Coronary artery (tissue), 2 donors: ENCODE results near the gene RAB41.
"Not testable (repeated sequence)": the region's sequence is repeated elsewhere in the genome, so short reads cannot be mapped to it uniquely, and the experiment has no call there.

Source experiments
- DNase-seq: peaks from one replicate; pipeline ENCODE4 v3.0.0-alpha.2; 2017; ENCODE audit warnings: low spot score
- H3K27ac ChIP-seq, 2 donors: fragments of 200-600 bp; sonication (generic); one replicate each; pipeline ENCODE4 v1.5.1; 2016 to 2019
- H3K4me3 ChIP-seq: fragments of 200-600 bp; sonication (generic); 2 replicates; pipeline ENCODE4 v1.5.1; 2016; ENCODE audit warnings: mild to moderate bottlenecking, moderate library complexity
- TF ChIP-seq, protein P1 (sequence below): fragments of 200-600 bp; sonication (generic); IDR thresholded peaks from one replicate; pipeline ENCODE4 v1.5.1; 2019; ENCODE audit warnings: antibody characterized with exemption

RAB41 gene

DNA sequence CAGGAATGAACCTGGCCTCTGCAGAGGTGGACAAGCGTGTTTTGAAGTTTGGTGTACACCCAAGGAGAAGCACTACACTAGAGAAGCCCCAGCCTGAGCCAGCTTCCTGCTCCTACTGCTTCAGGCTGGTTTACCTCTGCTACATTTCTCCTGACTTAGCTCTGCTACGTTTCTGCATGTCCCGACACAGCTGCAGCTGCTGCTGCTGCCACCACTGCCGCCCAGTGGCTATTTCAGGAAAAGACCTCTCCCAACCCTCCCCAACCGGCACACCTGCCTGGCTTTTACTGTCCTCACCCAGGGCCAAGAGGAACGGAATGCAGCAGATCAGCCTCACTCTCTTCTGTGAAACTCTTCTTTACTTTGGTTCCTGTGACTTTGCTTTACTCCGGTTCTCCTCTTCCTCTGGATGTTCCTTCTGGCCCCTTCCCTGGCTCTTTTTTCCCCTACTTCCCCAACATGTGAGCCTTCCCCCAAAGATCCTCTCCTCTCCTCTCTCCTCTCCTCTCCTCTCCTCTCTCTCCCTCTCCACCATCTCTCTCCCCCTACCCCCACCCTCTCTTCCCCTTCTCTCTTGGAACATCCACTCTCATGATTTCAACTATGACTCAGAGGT lies 18.9 kb upstream of the RAB41 start:
- Histone ChIP-seq H3K27ac (no peak overlapping the region), H3K4me3 (no peak overlapping the region)
- DNase-seq: no peak
- TF ChIP-seq, protein P1, sequence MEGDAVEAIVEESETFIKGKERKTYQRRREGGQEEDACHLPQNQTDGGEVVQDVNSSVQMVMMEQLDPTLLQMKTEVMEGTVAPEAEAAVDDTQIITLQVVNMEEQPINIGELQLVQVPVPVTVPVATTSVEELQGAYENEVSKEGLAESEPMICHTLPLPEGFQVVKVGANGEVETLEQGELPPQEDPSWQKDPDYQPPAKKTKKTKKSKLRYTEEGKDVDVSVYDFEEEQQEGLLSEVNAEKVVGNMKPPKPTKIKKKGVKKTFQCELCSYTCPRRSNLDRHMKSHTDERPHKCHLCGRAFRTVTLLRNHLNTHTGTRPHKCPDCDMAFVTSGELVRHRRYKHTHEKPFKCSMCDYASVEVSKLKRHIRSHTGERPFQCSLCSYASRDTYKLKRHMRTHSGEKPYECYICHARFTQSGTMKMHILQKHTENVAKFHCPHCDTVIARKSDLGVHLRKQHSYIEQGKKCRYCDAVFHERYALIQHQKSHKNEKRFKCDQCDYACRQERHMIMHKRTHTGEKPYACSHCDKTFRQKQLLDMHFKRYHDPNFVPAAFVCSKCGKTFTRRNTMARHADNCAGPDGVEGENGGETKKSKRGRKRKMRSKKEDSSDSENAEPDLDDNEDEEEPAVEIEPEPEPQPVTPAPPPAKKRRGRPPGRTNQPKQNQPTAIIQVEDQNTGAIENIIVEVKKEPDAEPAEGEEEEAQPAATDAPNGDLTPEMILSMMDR: no peak

DNA sequence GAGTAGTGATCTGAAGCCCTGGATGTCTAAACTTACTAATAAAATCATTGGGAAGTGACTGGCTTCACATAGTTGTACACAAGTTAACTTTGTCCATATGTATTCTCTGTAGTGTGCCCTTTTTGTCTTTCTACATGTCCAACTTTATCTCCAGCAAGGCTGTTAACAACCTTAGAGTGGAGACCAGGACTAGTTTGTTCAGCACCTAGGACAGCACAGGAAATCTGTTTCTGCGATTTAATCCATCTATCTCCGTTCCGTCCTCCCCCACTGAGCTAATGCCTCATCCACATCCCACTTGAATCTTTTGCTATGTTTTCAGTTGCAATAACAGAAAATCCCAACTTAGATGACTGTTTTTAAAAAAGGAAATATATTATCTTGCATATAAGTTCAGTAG lies 17.2 kb upstream of the RAB41 start:
- no peak for DNase-seq
- TF ChIP-seq, protein P1: no peak
- no peak overlapping the region for H3K27ac ChIP-seq
- no peak overlapping the region for H3K4me3 ChIP-seq

- TF ChIP-seq, protein P1: no peak
- H3K4me3 ChIP-seq: no peak within 1 kb of the TSS
- no peak within 1 kb of the TSS for H3K27ac ChIP-seq
- DNase-seq: no peak
Measured at GRCh38 chrX:70268034-70268433, 13.9 kb upstream of the RAB41 start, which contains the start of gene ARR3. Gene ARR3 (plus strand): TSS chrX:70268334. CDS start chrX:70269386, 1,052 bp downstream.

DNA sequence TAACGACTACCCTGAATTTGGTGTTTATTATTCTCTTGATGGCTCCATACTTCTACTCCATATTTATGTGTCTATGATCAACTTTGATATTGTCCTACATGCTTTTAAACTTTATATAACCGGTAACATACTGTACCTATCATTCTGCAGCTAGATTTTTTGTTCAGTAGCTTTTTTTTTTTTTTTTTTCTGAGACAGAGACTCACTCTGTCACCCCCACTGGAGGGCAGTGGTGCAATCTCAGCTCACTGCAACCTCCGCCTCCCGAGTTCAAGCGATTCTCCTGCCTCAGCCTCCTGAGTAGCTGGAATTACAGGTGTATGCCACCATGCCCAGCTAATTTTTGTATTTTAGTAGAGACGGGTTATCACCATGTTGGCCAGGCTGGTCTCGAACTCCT lies 7.9 kb upstream of the RAB41 start:
- H3K27ac ChIP-seq, H3K4me3 ChIP-seq, DNase-seq: not testable (repeated sequence)

DNA sequence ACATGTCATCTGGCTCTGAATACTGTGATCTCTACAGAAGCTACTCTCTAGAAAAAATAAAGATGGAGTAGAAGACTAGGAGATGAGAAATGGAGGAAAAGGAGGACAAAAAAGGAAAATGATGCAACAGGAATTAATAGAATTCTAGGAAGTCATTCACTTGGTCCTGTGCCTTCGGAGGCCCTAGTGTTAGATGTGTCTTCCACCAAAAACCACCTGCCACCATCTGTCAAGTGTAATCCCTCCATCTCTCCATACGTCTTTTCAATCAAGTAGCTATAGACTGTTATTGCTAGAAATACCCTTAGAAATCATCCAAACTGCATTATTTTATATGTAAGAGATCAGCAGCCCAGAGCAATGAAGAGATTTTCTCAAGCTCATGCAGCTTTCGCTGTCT lies 2.9 kb upstream of the RAB41 start:
- no peak overlapping the region for H3K27ac ChIP-seq
- DNase-seq: no peak
- TF ChIP-seq, protein P1: no peak
- H3K4me3 ChIP-seq: no peak overlapping the region

GRCh38 chrX:70280573-70280972 lies 1.4 kb upstream of the RAB41 start:
- DNase-seq: no peak
- Histone ChIP-seq H3K4me3 (no peak overlapping the region), H3K27ac (no peak overlapping the region)
- TF ChIP-seq, protein P1: no peak

GRCh38 chrX:70289168-70289792 lies 7.3 kb downstream of the RAB41 start:
- Histone ChIP-seq H3K27ac (peak overlapping the region in 1 of 2 donors; percentile 84), H3K4me3 (peak overlapping the region; percentile 71)
- DNase-seq: no peak
- TF ChIP-seq, protein P1: no peak
